WI38 (cell line): Measurements from ENCODE around the gene NOSTRIN.

Experiments
- H3K4me3 ChIP-seq: 2 replicates; pipeline ENCODE4 v1.5.1; 2011; ENCODE audit warnings: low read depth, mild to moderate bottlenecking, control low read depth, low read length
- TF ChIP-seq, protein P1 (sequence below): IDR thresholded peaks from 2 replicates; pipeline ENCODE4 v1.5.1; 2012; ENCODE audit warnings: low read depth, mild to moderate bottlenecking, control low read depth, low read length

NOSTRIN gene

DNA sequence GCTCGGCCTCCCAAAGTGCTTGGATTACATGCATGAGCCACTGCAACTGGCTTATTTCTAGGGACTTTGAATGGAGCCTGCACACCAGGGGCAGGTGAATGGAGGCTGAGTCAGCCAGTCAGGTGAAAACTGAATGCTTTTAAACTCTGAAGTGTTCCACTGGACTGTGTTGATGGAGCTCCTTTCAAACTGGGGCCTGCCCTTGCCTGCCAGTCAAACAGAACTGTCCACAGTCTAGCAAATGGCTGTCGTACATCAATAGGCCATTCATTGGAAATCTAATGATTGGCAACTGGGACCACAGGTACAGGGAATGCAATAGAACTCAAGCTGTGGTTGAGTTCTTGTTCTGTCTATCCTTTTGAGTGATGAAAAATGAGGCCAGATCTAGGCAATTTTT is 966 bp upstream of the NOSTRIN start:
- TF ChIP-seq, protein P1, sequence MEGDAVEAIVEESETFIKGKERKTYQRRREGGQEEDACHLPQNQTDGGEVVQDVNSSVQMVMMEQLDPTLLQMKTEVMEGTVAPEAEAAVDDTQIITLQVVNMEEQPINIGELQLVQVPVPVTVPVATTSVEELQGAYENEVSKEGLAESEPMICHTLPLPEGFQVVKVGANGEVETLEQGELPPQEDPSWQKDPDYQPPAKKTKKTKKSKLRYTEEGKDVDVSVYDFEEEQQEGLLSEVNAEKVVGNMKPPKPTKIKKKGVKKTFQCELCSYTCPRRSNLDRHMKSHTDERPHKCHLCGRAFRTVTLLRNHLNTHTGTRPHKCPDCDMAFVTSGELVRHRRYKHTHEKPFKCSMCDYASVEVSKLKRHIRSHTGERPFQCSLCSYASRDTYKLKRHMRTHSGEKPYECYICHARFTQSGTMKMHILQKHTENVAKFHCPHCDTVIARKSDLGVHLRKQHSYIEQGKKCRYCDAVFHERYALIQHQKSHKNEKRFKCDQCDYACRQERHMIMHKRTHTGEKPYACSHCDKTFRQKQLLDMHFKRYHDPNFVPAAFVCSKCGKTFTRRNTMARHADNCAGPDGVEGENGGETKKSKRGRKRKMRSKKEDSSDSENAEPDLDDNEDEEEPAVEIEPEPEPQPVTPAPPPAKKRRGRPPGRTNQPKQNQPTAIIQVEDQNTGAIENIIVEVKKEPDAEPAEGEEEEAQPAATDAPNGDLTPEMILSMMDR = no peak

DNA sequence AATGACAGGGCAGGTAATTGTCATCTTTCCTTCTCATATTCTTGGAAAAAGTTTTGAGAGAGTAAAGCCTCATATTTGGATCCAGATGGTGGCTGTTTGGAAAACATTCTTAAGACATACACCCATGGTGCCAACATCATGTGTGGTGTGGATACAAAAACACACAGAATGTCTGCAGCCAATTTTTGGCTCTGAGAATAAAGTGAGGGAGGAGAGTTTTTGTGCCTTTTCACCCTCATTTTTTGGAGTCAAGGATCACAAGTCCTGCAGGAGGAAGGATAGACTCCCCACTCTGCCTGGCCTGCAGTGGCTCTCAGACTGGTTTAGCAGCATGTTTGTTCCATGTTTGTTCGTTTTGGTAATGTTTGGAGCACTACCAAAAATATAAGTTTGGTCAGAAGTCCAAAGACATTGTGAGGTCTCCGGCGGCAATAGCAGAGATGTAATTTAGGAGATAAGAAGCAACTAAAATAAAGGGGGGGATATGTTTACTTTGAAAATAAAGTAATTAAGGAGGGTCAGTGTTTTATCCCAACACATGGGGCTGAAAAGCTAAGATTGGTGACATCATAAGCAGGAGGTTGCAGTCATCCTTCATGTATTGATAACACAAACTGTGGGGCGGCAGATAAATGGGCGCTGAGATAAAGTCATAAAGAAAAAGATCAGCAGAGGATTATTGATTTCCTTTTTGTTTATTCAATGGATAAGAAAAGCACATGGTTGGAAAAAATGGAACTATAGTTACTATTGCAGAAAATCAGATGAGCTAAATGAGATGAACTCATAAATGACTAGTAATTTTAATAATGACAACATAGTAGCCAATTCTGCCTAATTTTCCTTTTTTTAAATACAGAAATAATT is 655 bp downstream of the NOSTRIN start:
- TF ChIP-seq, protein P1 = no peak
- no peak overlapping the region for H3K4me3 ChIP-seq

More for the DNA sequence above, 966 bp upstream of the NOSTRIN start:
- H3K4me3 ChIP-seq = no peak overlapping the region

DNA sequence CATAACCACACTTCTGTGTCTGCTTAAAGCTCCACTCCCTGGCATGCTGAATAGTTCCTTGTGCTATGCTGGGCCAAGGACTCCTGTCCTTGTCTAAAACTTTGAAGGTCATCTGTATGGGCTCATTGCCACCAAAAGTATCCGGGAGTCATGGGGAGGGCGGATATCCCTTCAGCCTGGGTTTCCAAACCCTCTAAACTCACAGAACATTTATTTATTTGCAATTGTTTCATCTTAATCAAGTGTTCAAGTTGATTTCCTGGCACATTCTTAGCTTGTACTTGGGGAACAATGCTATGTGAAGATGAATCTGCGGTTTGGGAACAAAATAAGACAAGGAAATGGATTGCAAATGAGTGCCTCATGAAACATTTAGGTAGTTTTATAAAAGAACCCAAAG is 1.8 kb downstream of the NOSTRIN start:
- TF ChIP-seq, protein P1 = no peak
- no peak overlapping the region for H3K4me3 ChIP-seq

DNA sequence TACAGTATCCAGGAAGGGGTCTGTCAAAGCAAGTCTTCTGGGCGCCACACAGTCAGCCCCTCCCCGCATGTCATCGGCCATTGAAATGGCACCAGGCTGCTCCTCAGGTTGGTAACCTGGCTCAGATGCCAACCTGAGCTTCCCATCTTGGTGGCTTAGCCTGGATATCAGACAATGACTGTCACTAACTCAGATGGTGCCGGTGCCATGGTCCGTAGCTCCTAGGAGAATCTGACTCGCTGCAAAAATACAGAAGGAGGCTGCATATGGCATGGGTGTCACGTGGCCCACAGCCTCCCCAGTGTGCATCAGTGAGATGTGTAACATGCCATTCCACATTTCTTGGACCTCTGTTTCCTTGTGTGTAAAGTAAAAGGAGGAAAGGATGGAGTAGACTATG is 3.2 kb downstream of the NOSTRIN start:
- no peak overlapping the region for H3K4me3 ChIP-seq
- TF ChIP-seq, protein P1 = no peak

DNA sequence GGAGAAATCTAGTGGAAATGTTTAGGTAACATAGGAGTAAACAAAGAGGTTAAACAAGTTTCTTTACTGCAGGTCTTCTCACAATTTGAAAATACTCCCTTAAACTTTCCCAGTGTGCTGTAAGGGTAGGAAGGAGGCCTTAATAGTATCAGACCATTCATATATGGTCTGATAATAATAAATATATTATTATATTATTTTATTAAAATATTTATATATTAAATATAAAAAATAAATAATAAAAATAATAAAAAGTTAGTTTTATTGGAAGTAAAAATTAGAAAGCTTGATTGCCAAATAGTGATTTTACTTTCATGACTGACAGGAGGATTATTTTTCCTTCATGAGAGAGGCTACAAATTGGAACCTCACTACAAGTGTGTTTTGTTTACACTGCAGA is 7.1 kb downstream of the NOSTRIN start:
- TF ChIP-seq, protein P1 = no peak
- no peak overlapping the region for H3K4me3 ChIP-seq

DNA sequence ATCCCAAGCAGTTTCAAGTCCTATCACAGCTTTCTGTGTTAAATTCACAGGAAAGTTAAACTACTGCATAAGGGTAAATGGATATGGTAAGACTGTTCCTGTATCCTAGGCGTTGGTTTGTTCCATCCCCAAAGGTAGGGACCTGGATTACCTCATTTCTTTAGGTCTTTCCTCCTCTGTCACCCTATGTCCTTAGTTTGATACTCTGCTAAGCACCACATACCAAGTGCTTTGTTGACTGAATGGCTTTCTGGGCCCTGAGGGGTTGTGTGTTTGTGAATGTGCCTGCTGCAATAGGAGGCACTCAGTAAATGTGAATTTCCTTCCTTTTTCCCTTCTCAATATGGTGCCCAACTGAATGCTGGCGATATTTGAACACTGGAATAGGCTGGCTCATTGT is 7.8 kb downstream of the NOSTRIN start:
- TF ChIP-seq, protein P1 = no peak
- no peak overlapping the region for H3K4me3 ChIP-seq

DNA sequence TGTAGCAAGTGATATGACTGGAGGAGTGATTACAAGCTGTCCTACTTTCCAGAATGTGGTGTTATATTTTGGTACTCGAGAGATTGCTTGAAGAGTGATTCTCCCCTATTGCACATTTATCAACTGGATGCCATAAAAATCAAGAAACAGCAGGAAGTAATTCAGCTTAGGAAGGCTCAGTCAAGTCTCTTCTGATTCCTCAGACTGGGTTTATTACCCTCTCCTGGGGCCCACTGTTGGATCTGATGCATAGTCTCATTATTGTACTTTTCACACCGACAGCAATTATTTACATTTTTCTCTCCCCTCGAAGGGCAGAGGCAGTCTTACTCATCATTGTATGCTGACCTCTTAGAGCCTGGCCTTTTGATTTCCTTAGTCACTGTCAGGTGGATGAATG is 9.3 kb downstream of the NOSTRIN start:
- no peak overlapping the region for H3K4me3 ChIP-seq
- TF ChIP-seq, protein P1 = no peak
